Fibroblast of lung (primary cell): ENCODE results near the gene SORCS2.

Experiments
- CTCF ChIP-seq, 2 donors: IDR thresholded peaks in 1 of 2; conservative IDR thresholded peaks in 1 of 2; 1 replicate in 1 of 2; 2 replicates in 1 of 2; pipeline ENCODE4 v1.5.1; 2011 to 2012; ENCODE audit warnings: low read length in 2 of 2, control low read depth in 1 of 2, inconsistent platforms in 1 of 2, low read depth in 1 of 2, mild to moderate bottlenecking in 1 of 2
- EZH2 ChIP-seq: IDR thresholded peaks from 2 replicates; pipeline ENCODE4 v1.5.1; 2012; ENCODE audit warnings: low read length, control low read depth, mild to moderate bottlenecking; ENCODE audit errors: missing control alignments

- TF ChIP-seq CTCF (conservative IDR thresholded peaks at IDR 0.05 in 1 of 2, IDR thresholded peaks at IDR 0.05 in 1 of 2; ENCODE audit: low read depth in 1 of 2, low read length in 2 of 2) = no peak
- no peak for TF ChIP-seq EZH2
These were observed 449.4 kb downstream of the SORCS2 start for GRCh38 chr4:7641712-7642111.
